Measurements from ENCODE around the gene RABGAP1.
A peak's percentile ranks its signal among the peaks of the same experiment; 100 is the strongest.

The RABGAP1 gene

GRCh38 chr9:122944960-122945888 lies 4.4 kb downstream of the RABGAP1 start:
- no peak for DNase-seq

- DNase-seq = no peak
These were observed 5.7 kb downstream of the RABGAP1 start for GRCh38 chr9:122946461-122947005.

GRCh38 chr9:122948313-122948712 lies 7.5 kb downstream of the RABGAP1 start:
- no peak for DNase-seq

GRCh38 chr9:122949696-122950095 lies 8.9 kb downstream of the RABGAP1 start:
- no peak for DNase-seq

GRCh38 chr9:122950263-122950662 lies 9.4 kb downstream of the RABGAP1 start:
- DNase-seq = no peak

- no peak for DNase-seq
These were observed 10.2 kb downstream of the RABGAP1 start for GRCh38 chr9:122951056-122951455.

- DNase-seq = no peak
These were observed 13.5 kb downstream of the RABGAP1 start for GRCh38 chr9:122954253-122954691.

GRCh38 chr9:122955961-122956360 lies 15.1 kb downstream of the RABGAP1 start:
- no peak for DNase-seq

- DNase-seq = no peak
These were observed 20.3 kb downstream of the RABGAP1 start for GRCh38 chr9:122961139-122961538.

- no peak for DNase-seq
These were observed 34.4 kb downstream of the RABGAP1 start for GRCh38 chr9:122975196-122975595.

- DNase-seq = no peak
These were observed 37.8 kb downstream of the RABGAP1 start for GRCh38 chr9:122978601-122979000.

- DNase-seq = no peak
These were observed 45.2 kb downstream of the RABGAP1 start for GRCh38 chr9:122986010-122986409.

- no peak for DNase-seq
These were observed 47.3 kb downstream of the RABGAP1 start for GRCh38 chr9:122988141-122988540.

- no peak for DNase-seq
These were observed 48.3 kb downstream of the RABGAP1 start for GRCh38 chr9:122988920-122989621.

- DNase-seq = peak; percentile 51
These were observed 50.6 kb downstream of the RABGAP1 start for GRCh38 chr9:122991370-122991830.

GRCh38 chr9:122996586-122996985 lies 55.8 kb downstream of the RABGAP1 start:
- no peak for DNase-seq

- no peak for DNase-seq
These were observed 57.6 kb downstream of the RABGAP1 start for GRCh38 chr9:122998448-122998847.

- no peak for DNase-seq
These were observed 59.7 kb downstream of the RABGAP1 start for GRCh38 chr9:123000371-123001068.

GRCh38 chr9:123002754-123003153 lies 61.9 kb downstream of the RABGAP1 start:
- DNase-seq = no peak

GRCh38 chr9:123003466-123003865 lies 62.6 kb downstream of the RABGAP1 start:
- DNase-seq = no peak

GRCh38 chr9:123005964-123006363 lies 65.1 kb downstream of the RABGAP1 start:
- no peak for DNase-seq

GRCh38 chr9:123007269-123007668 lies 66.4 kb downstream of the RABGAP1 start:
- DNase-seq = no peak

- no peak for DNase-seq
These were observed 68.1 kb downstream of the RABGAP1 start for GRCh38 chr9:123008909-123009308.
